GM18867 (cell line): ENCODE measurements around the gene AGAP5.
A peak's percentile ranks its signal among the peaks of the same experiment; 100 is the strongest.

ENCODE experiments used
- ATAC-seq: cut with Tn5 transposase; IDR thresholded peaks from one replicate; pipeline ENCODE4 v1.9.1; 2021; ENCODE audit warnings: mild to moderate bottlenecking, moderate library complexity; ENCODE audit not compliant: unreplicated experiment

Gene AGAP5

GRCh38 chr10:73634421-73634820 is 63.5 kb downstream of the AGAP5 start:
- no peak for ATAC-seq

DNA sequence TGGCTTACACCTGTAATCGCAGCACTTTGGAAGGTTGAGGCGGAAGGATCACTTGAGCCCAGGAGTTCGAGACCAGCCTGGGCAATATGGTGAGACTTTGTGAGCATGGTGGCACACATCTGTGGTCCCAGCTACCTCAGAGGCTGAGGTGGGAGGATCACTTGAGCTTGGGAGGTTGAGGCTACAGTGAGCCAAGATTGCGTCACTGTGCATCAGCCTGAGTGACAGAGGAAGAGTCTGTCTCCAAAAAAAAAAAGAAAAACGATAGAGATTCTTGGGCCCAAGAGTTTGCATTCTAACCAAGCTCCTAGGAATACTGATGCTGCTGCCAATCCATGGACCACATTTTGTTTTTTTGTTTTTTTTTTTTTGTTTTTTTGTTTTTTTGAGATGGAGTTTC is 68.7 kb downstream of the AGAP5 start:
- ATAC-seq = no peak

- no peak for ATAC-seq
Measured at GRCh38 chr10:73628405-73628804, 69.5 kb downstream of the AGAP5 start.

DNA sequence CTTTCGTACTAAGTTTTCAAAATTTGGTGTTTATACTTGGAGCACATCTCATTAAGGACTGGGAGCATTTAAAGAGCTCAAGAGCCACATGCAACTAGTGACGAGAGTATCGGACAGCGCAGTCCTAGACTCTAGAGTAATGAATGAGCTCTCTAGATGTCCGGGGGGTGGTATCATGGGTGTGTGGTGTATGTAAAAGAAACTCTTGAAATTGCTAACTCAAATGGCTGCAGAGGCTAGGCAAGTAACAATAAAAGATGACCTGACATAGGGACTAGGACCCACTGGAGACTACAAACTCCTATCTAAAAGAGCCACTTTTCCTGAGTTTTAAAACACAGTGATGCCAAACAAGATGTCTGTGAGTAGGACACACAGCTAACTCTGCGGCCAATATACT is 70.6 kb downstream of the AGAP5 start:
- no peak for ATAC-seq

GRCh38 chr10:73625884-73626752 is 71.8 kb downstream of the AGAP5 start:
- ATAC-seq = peak; percentile 98

GRCh38 chr10:73625004-73625883 is 72.7 kb downstream of the AGAP5 start:
- peak; percentile 45 for ATAC-seq
